Endometrium (tissue), 2 donors: ENCODE data around the gene ACSS1.

Experiments used
- FAIRE-seq: peaks from 2 replicates; lab custom pipeline; 2012; peaks lifted over from hg19 to GRCh38; lab: Jason Lieb, UNC
- donor health status: control.
- donor health status: control.

Gene ACSS1

DNA sequence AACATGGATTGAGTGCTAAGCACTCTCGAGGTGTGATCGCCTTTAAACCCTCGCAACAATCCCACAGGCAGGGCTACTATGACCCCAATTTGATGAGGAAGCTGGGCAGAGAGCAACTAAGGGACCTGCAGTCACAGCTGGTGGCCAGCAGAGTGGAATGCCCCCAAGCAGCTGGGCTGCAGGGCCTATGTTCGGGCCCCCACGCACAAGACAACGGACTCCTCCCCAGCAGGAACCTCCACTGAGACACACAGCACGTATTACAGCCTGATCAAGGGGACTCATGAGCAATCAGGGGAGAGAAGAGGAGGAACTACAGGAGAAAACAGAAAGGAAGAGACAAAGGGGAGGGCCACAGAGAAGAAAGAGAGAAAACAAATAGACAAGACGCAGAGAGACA, 87.2 kb downstream of the ACSS1 start:
- FAIRE-seq = no peak

DNA sequence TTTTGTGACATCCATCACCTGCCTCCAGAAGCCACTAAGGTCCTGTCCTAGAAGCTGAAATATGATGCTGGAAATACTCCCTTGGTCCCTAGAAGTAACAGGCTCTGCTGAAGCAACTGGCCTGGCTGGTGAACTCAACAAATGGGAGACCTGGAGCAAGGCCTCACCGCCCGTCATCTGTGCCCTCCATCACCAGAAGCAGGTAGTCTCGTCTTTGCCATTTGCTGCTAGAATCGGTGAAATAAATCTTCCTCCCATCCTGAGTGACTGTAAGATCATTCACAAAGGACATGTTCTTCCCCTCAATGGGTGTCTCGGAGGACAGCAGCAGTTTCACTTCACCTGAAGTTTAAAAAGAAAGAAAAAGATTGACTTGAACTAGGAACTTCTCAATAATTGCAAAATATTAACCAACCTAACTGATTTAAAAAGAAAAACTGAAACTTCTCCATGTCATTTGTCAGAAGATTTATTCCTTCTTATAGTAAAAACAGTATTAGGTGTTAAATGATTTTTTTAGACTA, 87.8 kb downstream of the ACSS1 start:
- no peak for FAIRE-seq

DNA sequence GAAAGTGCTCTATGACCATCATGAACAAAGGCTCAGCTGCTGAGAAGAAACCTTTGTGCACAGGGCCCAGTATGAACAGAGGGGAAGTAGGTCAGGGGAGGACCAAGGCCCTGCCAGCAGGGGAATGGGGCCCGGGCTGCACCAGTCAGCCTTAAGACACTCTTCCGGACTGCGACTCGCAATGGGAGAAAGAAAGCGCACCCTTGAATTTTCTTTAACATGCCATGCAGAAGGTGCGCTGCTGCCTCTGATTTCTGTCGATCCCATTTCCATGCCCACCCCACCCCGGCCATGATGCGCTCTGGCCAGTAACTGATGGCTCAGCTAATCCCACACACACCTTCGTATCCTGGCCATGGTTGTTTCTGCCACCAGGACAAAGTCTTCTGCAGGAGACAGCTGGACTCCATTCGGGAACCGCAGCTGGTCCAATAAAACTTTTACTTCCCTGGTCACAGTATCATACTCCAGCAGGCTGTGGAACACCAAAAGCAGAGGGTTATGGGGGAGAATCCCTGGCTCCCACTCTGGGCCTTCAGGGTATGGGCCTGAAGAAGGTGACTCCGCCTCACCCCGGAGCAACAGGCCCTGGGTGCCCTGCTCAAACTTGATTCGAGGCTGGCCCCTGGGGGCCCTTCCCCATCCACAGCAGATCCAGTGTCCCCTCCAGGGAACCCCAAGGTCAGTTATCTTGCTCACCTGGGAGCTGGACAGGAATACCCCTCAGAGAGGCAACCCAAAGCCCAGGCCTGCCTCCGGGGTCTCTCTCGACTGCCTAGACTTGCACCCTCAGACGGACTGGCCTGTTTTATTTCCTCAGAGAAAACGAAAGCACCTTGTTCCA, 88.5 kb downstream of the ACSS1 start:
- no peak for FAIRE-seq

DNA sequence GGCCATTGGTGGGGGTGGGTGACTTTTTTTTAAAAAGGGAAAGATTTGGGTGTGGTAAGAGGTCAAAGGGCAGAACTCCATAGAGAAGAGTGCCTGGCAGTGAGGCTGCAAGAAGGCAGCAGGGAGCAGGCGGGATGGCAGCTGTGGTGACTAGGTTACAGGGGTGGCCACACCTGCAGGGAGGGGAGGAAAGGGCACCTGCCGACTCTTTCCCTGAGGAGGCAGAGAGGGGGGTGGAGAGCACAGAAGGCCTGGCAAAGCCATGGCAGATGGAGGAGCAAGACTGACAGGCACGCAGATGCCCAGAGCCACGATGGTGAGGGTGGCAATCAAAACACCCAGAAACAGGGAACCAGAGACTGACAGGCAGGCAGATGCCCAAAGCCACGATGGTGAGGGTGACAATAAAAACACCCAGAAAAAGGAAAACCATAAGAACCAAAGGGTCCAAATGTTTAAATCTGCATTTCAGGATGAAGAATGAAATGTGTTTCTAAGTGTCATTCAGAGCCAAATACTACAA, 89.6 kb downstream of the ACSS1 start:
- no peak for FAIRE-seq

DNA sequence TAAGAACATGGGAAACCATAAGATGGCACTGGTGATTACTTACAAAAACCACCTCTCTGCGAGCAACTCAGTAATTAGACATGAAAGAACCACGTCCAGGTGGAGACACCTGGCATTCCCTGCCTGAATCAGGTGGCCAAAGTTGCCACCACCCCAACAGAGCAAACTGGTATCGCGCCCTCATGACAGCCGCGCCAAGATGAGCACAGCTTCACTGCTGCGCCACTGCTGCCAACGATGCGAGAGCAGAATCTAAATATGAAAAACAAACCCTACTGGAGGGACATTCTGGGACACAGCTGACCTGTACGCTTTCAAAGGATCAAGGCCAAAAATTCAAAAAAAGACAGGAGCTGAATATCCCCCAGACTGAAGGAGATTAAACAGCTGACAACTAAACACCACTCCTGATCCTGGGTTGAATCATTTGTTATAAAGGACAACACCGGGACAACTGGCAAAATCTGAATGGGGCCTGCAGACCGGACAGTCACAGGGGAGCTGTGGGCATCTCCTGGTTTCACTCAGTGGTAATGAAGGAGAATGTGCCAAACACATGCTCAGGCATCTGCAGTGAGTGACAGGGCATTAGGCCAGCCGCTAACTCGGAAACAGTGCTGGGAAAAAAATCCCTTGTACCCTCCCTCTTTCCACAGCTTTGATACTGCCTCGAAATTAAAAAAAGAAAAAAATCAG, 91.5 kb downstream of the ACSS1 start:
- FAIRE-seq = no peak

DNA sequence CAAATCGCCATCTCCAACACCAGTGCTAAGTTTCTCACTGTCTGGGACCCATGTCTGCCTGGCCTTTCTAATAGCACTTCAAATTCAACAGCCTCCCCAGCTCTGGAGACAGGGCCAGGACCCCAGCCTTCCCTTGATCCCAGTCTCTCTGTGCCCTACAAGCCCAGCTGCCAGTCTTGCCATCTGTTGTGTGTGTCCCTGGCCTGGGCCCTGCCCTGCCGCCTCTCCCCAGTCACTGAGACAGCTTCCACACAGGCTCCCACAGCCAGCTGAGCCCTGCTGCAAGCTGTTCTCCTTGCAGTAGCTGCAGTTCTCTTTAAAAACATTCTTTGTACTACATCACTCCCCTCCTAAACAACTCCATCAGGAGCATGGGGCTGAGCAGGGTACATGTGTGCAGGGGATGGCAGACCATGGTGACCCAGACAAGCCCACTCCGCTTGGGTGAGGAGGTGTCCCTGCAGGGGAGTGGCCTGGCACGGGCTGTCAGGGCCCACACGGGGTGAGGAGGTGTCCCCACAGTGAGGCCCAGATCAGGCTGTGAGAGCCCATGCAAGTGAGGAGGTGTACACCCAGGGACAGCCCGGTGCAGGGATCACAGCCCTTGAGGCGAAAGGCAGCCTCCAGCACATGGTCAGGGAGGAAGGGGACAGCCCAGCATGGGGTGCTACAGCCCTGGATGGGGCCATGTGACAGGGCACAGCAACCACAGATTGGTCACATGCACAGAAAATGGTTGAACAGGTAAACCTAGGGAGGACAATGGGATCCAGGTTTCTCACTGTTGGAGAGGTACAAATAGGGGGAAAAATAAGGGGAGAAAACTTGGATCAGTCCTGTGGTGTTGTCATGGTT, 92.6 kb downstream of the ACSS1 start:
- no peak for FAIRE-seq

DNA sequence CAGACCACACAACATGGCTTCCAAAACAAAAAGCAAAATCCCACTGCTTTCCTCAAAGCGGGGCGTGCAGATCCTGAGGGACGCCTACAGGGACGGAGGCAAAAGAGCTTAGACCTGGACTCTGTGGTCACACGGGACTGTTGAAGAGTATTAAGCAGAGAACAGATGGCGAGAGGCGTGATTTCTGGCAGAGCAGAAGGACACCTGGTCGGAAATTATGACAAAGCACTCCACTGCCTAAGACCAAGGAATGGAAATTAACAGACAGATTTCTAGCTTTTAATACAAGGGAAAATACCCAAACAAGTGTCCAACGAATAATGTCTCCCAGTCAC, 93.5 kb downstream of the ACSS1 start:
- FAIRE-seq = no peak

DNA sequence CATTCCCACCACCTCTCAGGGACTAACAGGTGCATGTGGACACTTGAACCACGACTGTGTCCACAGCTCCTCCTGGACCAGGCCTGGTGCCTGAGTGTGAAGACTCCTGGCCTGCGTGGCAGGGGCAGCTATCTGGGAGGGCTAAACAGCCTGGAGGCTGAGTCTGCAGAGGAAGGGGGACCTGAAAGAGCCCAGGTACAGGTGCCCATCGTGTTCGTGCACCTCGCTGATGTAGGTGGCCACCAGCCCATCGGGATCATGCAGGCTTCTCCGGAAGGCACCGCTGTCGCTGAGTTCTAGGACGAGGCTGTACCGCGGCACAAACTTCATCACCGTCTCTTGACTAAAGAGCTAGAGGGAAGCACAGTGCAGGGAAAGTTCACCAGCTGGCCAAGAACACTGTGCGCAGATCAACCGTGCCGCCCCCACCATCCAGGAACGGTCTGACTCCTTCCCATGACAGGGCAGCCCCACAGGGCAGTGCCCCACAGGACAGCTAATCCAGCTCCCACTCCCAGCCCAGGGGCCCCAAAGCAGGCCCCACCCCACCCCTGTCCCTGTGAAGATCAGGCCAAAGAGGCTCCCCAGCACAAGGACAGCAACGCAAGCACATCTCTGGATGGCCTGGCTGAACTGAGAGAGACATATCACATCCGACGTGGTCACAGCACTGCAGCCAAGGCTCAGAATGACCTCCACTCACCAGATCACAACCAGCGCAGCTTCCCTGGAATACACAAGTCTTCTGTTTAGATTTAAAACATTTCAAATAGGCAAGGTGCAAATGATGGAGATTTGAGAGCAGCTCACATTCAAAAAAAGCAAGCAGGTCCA, 94.0 kb downstream of the ACSS1 start:
- FAIRE-seq = no peak

DNA sequence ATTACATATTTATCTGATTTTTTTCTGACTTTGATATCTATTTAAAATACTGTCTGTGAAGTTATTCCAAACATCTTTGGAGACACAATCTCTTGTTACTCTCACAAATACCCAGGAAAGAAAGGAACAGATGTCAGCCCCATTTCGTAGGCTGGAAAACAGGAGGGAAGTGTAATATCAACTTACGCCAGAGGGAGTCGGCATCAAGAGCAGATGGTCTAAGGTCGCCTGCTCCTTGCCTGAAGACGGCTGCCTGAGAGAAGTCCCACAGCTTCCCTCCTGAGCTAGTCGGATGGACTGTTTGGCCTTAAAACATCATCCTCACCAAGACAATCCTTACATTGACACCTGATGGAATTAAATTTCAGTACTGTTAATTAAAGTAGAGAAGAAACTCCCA, 95.4 kb downstream of the ACSS1 start:
- no peak for FAIRE-seq

DNA sequence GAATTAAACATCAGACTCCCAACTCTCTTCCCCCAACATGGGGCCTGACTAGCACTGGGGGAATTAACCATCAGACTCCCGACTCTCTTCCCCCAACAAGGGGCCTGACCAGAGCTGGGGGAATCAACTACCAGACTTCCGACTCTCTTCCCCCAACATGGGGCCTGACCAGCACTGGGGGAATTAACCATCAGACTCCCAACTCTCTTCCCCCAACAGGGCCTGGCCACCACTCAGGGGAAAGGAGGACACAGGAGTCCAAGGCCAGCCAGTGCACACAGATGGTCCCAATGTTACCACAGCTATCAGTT, 95.8 kb downstream of the ACSS1 start:
- FAIRE-seq = no peak

DNA sequence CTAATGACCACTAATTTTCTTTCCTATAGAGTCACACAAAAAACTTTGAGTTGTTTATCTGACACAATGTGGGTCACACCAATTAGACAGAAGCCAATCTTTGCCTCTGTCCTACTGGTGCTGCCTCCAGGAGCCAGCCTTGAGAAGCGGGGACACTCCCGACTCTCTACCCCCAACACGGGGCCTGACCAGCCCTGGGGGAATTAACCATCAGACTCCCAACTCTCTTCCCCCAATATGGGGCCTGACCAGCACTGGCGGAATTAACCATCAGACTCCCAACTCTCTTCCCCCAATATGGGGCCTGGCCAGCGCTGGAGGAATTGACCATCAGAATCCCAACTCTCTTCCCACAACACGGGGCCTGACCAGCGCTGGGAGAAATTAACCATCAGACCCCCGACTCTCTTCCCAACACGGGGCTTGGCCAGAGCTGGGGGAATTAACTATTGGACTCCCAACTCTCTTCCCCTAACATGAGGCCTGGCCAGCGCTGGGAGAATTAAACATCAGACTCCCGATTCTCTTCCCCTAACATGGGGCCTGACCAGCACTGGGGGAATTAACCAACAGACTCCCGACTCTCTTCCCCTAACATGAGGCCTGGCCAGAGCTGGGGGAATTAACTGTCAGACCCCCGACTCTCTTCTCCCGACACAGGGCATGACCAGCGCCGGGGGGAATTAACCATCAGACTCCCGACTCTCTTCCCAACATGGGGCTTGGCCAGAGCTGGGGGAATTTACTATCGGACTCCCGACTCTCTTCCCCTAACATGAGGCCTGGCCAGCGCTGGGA, 96.4 kb downstream of the ACSS1 start:
- no peak for FAIRE-seq

DNA sequence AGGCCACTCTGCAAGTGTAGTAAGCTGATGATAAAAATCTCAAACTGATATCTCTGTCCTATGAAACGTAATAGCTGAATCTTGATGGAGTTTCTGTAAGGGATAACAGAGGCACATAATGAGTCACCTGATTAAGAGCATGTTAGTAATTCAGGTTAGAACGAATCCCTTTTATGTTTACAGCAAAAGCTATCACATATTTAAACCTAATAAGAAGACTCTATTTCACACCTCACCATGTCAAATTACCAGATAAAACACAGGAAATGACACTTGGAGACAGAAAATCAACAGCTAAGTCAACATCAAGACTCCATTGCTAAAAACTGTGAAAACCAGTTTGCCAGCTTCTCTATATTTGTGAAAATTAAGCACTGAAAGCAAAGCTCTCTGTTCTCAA, 97.1 kb downstream of the ACSS1 start:
- FAIRE-seq = no peak

DNA sequence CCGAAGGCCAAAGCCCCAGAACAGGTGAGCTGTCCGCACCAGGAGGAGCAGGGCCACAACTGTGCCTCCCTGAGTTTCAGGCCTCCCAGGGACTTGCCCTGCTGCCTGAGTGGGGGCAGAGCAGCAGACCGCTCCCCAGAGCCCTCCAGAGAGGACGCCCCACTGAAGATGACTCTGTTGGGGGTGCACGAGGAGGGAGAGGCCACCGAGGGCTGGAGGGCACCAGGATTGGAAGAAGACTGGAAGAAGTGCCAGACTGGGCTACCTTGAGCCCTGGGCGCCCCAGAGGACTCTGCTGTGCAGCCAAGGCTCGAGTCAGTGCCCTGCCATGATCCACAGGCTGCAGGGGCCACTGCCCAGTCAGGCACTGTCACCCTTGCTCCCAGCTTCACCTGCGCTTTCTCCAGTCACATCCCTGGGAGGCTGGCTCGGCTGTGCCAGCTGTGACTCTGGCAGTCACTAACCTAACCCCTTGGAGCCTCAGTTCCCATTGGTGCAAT, 97.6 kb downstream of the ACSS1 start:
- no peak for FAIRE-seq

DNA sequence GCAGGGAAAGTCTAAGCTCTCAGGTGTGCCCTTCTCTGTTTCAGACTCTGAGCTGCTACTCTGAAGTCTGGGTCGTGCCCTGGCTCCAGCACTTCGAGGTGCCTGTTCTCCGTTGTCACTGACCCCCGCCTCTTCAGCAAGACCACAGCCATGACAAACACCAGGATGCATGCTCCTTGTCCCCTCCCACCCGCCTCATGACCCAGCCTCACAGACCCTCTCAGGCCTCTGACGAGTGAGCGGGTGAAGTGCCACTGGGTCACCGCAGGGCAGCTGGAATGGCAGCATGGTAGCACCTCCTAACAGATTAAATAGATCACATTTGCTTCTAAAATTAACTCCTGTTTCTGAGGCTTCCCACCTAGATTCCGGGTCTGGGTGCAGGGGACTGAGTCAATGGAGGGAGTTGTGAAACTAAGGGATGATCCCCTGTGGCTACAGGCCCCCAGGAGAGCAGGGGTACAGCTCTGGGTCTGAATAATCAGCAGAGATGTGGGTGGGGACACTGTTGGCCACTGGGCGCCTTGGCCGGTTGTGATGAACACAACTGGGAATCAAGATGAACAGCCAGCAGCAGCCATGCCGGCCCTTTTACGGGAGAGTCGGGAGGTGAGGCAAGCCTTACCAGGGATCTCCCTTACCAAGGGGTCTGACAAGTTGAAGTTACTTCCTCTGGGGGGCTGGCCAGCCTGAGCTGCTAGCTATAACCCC, 98.2 kb downstream of the ACSS1 start:
- no peak for FAIRE-seq

DNA sequence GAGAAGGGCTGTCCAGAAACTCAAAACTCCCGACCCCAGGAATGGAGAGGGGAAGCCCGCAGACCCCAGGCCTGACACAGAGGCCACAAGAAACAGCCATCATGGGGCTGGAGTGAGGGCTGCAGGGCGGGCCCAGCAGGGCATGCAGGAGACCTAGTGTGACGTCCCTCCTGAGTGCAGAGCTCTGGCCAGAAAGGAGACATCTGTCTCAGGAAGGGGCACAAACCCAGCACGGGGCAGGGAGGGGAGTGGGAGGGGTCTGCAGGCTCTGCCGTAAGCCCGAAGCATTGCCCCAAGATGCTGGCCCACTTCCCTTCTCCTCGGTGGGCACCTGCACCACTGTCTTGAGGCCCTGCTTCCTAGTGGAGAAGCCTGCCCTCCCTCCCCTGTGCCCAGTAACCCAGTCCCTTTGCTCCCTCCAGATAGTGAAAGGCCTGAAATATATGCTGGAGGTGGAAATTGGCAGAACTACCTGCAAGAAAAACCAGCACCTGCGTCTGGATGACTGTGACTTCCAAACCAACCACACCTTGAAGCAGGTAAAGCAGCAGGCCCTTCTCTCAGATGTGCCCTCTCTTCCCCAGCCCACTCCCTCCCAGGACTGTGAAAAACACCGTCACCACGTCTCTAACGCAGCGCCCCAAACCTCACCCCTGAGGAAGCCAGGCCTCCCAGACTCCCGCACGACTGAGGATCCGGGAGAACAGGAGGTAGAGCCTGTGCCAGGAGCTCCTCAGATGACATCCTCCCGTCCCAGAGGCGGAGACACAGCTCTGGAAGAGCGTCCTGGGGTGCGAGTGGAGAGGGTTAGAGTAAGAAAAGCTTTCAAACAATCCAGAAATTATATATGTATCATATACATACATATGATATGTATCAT, 99.2 kb downstream of the ACSS1 start:
- no peak for FAIRE-seq

DNA sequence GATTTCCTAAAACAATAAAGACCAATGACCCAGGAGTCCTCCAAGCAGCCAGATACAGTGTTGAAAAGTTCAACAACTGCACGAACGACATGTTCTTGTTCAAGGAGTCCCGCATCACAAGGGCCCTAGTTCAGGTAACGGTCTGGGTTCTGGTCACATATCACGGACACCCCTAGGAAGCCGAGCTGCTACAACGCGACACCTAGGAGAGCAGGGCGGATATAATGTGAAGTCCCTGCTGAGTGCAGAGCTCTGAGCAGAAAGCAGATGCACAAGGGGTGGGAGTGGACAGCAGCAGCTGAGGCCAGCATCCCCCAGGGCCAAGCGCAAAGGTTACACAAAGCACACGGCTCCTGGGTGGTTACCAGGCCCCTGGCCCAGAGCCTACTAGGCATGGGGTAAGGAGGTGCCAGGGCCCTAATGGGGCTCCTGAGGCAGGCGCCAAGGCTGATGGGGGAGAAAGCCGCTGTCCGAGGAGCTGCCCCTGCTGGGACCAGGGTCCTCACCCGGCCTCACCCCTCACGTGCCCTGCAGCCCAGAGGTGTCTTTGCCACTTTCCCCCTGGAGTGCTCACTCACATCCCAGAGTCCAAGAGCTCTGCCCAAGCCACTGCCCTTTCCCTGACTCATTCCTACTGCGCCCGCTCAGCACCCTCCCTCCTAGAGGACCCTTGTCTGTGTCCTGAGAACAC, 100.5 kb downstream of the ACSS1 start:
- FAIRE-seq = no peak
